Suppressor macrophage treated with lipopolysaccharide for 4 hours (primary cell): ENCODE measurements around the gene KHK.

Source experiments
- DNase-seq: peaks from one replicate; pipeline ENCODE4 v3.0.0-alpha.2; 2020

The KHK gene

GRCh38 chr2:27082773-27083409 lies 3.7 kb upstream of the KHK start:
- no peak for DNase-seq

DNA sequence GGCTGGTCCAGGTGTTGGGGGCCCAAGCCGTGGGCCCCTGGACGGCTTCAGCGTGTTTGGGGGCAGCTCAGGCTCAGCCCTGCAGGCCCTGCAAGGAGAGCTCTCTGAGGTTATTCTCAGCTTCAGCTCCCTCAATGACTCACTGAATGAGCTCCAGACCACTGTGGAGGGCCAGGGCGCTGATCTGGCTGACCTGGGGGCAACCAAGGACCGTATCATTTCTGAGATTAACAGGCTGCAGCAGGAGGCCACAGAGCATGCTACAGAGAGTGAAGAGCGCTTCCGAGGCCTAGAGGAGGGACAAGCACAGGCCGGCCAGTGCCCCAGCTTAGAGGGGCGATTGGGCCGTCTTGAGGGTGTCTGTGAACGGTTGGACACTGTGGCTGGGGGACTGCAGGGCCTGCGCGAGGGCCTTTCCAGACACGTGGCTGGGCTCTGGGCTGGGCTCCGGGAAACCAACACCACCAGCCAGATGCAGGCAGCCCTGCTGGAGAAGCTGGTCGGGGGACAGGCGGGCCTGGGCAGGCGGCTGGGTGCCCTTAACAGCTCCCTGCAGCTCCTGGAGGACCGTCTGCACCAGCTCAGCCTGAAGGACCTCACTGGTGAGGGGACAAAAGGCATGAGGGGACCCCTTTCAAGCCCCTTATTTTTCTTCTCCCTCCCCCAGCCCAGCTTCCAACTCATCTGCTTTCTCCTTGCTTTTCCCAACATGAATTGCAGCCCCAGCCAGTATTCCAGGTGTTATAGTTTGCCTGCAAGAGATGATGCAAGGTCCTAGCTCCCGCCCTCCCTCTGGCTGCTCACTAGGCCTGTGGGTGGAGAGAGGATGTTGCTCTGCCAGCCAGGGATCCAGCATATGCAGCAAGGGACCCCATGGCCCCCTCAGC lies 2.9 kb upstream of the KHK start:
- DNase-seq = no peak

GRCh38 chr2:27084297-27085061 lies 2.1 kb upstream of the KHK start:
- no peak for DNase-seq

- no peak for DNase-seq
Measured at GRCh38 chr2:27085062-27085672, 1.4 kb upstream of the KHK start.

GRCh38 chr2:27085673-27086089 lies 891 bp upstream of the KHK start:
- peak; percentile 70 for DNase-seq

GRCh38 chr2:27086090-27086723 lies 365 bp upstream of the KHK start:
- peak; percentile 98 for DNase-seq

- DNase-seq = no peak
Measured at GRCh38 chr2:27087823-27088410, 1.3 kb downstream of the KHK start.

DNA sequence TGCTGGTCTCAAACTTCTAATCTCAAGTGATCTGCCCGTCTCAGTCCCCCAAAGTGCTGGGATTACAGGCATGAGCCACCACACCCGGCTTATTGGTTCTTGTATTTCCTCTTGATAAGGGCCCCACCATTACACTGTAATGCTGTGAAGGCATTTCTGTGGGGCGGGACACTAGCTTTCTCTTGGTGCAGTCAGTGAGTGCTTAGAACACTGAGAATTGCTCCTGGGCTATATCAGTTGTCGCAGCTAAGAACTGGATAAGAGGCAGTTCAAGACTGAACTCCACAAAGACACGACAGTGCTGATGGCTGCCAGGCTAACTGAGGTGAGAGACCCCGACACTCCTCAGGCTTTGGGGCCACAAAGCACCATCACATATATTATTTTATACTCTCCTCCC lies 2.1 kb downstream of the KHK start:
- no peak for DNase-seq

DNA sequence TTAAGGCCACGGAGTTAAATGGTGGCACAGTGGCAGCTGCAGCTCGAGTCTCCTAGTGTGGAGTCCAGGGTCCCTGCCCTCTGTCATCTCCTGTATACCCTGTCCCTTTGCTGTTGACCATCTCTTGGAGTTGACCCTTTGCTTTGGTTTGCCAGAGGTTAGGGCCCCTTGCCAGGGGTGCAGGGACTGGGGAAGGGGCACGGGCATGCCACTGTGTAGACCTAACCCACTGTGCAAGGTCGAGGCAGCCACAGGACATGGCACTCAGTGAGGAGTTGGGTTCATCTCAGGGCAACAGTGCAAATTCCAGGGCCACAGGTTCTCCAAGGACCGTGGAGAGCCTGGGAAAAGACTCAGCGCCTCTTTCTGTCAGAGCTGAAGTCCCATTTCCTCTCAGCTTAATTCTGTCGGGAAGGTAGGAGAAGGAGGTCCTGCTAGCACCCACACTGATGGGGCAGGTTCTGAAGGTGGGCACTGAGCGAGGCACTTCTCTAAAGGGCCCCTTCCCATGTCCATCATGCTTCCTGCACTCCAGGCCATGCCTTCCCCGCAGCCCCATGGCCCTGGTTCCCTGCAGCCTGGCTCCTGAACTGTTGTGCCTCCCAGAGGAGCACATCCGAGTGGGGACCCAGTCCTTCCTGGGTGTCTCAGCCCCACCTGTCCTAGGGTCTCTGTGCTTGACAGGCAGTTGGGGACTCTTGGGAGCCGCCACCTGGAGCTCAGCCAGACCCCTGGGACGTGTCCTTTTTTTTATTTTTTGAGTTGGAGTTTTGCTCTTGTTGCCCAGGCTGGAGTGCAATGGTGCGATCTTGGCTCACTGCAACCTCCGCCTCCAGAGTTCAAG lies 2.8 kb downstream of the KHK start:
- no peak for DNase-seq

DNA sequence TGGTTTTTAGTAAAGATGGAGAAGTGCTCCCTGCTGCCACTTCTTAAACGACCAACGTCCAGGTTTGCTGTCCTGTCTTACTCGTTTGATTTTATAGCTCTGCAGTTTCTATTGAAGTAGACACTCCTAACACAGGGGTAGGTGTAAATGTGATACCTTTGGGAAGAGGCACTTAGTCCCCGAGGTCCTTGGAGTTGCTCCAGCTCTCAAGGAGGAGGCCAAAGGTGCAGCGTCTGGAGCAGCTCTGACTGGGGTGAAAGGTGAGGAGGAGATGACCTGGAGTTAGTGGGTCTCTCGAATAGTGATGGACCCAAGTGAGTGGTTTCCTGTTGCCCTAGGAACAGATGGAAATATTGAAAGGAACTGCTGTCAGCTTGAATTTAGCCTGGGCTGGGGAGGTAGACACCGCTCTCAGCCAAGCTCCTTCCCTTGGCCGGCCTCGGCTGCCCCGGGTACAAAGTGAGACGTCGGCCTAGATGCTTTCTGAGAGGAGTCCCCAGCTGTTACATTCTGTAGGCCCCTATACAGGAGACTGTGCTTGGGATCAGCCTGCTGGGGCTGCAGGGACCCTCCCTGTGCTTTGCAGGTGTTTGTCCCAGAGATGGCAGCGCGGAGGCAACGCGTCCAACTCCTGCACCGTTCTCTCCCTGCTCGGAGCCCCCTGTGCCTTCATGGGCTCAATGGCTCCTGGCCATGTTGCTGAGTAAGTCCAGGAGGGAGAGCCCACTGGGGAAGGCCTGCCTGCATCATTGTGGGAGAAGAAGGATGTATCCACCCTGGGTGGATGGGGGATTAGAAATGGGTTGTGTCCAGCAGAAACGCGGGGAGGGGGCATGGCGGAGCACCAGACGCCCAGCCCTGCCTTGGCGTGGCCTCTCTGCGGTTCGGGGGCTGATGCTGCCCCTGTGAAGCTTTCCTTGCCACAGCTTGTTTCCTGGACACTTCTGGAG lies 5.4 kb downstream of the KHK start:
- DNase-seq = no peak

DNA sequence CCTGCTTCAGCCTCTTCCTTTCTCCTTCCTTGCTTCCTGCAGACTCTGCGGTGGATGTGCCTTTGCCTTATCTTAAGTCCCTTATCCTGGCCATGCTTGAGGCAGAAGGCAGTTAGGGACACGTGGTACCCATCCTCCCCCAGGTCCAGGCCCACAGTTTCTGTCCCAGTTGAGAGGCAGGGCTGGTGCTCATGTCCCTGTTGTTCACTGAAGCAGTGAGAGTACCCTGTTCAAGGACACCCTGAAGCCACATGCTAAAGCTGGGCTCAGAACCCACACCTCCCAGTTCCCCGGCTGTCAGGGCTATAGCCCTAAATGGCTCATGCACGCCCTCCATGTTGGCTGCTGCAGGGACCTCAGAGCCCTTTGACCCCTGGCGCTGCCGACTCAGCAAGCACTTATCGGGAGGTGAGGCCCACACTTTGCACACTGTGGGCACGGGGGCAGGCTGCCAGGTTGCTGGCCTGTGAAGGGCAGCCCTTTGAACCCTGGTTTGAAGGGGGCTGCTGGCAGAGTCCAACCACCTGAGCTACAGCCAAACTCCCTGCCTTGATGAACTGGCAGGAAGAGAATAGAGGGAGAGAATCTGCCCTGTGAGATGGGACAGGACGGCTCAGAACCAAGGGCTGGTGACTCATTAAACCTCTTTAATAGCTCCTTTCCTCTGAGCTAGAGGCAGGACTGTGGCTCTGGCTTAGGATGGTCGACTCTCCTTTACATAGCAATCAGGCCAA lies 6.3 kb downstream of the KHK start:
- DNase-seq = no peak

- no peak for DNase-seq
Measured at GRCh38 chr2:27093430-27094352, 7.1 kb downstream of the KHK start.

GRCh38 chr2:27094353-27094984 lies 7.9 kb downstream of the KHK start:
- DNase-seq = no peak

DNA sequence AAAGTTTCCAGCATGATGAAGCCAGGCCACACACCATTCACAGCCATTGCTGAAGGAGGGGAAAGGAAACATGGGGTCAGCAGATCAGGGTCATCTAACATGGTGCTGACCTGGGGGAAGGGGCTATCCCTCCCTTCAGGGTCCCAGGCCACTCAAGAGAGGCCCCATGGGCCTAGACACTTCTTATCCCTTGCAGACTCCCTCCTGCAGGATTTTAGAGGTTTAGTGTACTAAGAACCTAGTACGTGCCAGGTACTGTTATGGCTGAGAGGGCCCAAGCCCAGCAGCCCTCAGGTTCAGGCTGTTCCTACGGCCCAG lies 8.8 kb downstream of the KHK start:
- DNase-seq = no peak

DNA sequence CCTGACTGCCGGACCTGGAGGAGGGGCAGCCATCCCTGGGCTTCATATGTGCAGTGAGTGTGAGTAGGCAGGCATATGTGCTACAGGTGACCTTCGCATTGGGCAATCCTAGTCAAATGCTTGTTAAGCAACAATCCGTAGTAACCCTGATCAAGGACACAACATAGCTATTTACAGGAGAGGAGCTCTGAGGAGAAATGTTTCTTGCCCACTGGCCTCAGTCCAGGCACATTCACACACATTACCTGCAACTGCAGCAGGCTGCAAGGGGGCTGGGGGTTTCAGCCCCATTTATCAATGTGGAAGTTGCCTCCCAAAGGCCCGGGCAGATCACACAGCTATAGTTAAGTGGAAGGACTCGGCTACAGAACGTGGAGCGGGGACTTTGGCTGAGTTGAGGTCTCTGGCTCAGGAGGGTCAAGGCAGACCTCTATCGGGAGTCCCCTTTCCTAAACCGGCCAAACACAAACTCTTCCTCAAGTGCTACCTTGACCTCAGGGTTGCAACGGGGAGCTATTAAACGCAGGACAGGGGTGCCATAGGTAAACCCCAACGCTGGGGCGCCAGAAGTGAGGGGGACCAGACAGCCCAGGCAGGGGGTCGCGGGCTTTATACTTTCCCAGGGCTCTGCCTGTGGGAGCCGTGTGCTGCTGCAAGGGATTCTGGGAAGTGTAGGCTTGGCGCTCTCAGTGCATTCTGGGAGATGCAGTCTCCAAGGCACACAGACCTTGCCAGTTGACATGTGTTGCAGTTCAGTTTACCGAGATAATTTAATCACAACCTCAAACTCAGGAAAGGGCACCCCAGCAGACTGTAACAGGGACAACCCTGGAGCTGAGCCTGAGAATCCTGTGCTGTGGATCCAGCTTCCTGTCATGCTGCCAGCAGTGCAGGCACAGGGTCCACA lies 9.4 kb downstream of the KHK start:
- peak; percentile 44 for DNase-seq

GRCh38 chr2:27096748-27097297 lies 10.3 kb downstream of the KHK start:
- DNase-seq = peak; percentile 77
